GM19468 (cell line): Measurements from ENCODE around the gene VAMP2.

Experiments used
- ATAC-seq: cut with Tn5 transposase; IDR thresholded peaks from one replicate; pipeline ENCODE4 v1.9.1; 2021; ENCODE audit warnings: mild to moderate bottlenecking, moderate library complexity, moderate number of reproducible peaks; ENCODE audit not compliant: unreplicated experiment; ENCODE audit errors: extremely low read depth

VAMP2 gene

GRCh38 chr17:8146381-8147140 is 16.2 kb downstream of the VAMP2 start:
- no peak for ATAC-seq

- ATAC-seq: no peak
These were observed 16.9 kb downstream of the VAMP2 start for GRCh38 chr17:8145811-8146210.

GRCh38 chr17:8144401-8145231 is 18.1 kb downstream of the VAMP2 start:
- no peak for ATAC-seq

GRCh38 chr17:8143581-8144400 is 19.0 kb downstream of the VAMP2 start:
- ATAC-seq: no peak

- no peak for ATAC-seq
These were observed 19.7 kb downstream of the VAMP2 start for GRCh38 chr17:8142887-8143580.

GRCh38 chr17:8142158-8142886 is 20.4 kb downstream of the VAMP2 start:
- ATAC-seq: no peak

GRCh38 chr17:8141741-8142140 is 21.0 kb downstream of the VAMP2 start:
- ATAC-seq: no peak

GRCh38 chr17:8141045-8141444 is 21.7 kb downstream of the VAMP2 start:
- ATAC-seq: no peak

- no peak for ATAC-seq
These were observed 22.4 kb downstream of the VAMP2 start for GRCh38 chr17:8140065-8141029.

- peak; percentile 49 for ATAC-seq
These were observed 23.9 kb downstream of the VAMP2 start for GRCh38 chr17:8138672-8139371.

GRCh38 chr17:8138374-8138671 is 24.4 kb downstream of the VAMP2 start:
- ATAC-seq: peak; percentile 12

GRCh38 chr17:8137645-8138373 is 24.9 kb downstream of the VAMP2 start:
- no peak for ATAC-seq

GRCh38 chr17:8133941-8134340 is 28.8 kb downstream of the VAMP2 start:
- ATAC-seq: no peak

- no peak for ATAC-seq
These were observed 29.3 kb downstream of the VAMP2 start for GRCh38 chr17:8133399-8133798.

- no peak for ATAC-seq
These were observed 30.8 kb downstream of the VAMP2 start for GRCh38 chr17:8131844-8132441.

GRCh38 chr17:8128125-8128784 is 34.5 kb downstream of the VAMP2 start:
- ATAC-seq: no peak
